ENCODE measurements around the gene SND1.

DNA sequence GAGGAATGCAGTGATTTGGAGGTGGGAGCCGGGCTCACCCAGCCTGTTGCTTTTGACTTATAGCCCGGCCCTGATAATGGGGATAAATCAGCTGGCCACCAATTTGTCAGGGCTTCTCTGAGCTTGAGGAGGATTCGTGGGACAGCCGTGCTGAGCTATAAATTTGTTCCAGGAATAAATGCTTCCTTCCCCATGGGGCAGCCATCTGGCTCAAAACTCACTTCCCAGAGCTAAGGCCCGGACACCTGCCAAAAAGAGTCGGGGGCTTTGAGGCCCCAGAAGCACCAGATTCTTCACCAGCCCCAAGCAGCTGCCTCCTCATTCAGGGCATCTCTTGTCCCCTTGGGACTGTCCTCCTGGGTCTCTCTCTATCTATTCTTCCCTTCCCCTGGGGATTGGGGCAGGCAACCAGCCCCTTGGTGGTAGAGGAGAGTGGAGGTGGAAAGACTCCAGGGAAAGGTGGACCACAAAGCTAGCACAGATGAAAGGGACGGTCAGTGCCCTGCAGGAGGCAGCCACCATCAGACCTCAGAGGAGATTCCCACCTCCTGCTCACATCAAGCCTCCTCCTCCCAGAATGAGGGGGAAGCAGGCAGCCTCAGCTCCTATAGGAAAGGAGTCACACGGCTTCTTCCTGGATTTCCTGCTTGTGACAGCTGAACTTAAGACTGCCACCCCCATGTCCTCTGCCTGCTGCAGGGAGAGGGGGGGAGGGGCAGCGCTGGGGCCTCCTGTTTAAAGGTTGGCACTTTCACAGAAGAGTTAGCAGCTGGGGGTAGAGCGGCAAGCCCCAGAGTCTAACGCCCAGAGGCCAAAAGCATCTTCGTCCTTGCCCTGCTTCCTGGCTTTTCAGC lies 423.5 kb downstream of the SND1 start:
- TF ChIP-seq, protein P1, sequence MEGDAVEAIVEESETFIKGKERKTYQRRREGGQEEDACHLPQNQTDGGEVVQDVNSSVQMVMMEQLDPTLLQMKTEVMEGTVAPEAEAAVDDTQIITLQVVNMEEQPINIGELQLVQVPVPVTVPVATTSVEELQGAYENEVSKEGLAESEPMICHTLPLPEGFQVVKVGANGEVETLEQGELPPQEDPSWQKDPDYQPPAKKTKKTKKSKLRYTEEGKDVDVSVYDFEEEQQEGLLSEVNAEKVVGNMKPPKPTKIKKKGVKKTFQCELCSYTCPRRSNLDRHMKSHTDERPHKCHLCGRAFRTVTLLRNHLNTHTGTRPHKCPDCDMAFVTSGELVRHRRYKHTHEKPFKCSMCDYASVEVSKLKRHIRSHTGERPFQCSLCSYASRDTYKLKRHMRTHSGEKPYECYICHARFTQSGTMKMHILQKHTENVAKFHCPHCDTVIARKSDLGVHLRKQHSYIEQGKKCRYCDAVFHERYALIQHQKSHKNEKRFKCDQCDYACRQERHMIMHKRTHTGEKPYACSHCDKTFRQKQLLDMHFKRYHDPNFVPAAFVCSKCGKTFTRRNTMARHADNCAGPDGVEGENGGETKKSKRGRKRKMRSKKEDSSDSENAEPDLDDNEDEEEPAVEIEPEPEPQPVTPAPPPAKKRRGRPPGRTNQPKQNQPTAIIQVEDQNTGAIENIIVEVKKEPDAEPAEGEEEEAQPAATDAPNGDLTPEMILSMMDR (conservative IDR thresholded peaks at IDR 0.05 in 1 of 2, IDR thresholded peaks at IDR 0.05 in 1 of 2; ENCODE audit: low read depth in 1 of 2, low read length in 2 of 2), result no peak
- no peak for TF ChIP-seq EZH2 (IDR thresholded peaks at IDR 0.05; ENCODE audit: low read length, missing control alignments)
